Measurements from ENCODE around the gene ABAT. TPM values are rescaled to one million over a fixed set of nuclear protein-coding genes. Genes with fewer than 3 reads are reported as not detected.

The ABAT gene
- total RNA-seq, 6 experiments from 2014 or later: 160 to 378 (median 305) TPM

GRCh38 chr16:8691728-8692127 is 17.3 kb downstream of the ABAT start:
- TF ChIP-seq CTCF (IDR thresholded peaks at IDR 0.05): no peak
- TF ChIP-seq POLR2A (IDR thresholded peaks at IDR 0.05): no peak
- Histone ChIP-seq H3K9me3 (peaks cover 0 to 5% (median 0%) of the 10 kb centered on the region in 4 donors), H3K4me1 (peaks cover 0 to 23% (median 7%) of the 10 kb centered on the region in 4 donors), H3K4me3 (no peak overlapping the region), H3K36me3 (peaks cover 0 to 6% (median 0%) of the 10 kb centered on the region in 4 donors), H3K27me3 (no peaks in the 10 kb centered on the region), H3K27ac (no peak overlapping the region)
- ATAC-seq (no peak), DNase-seq (no peak)
- intact Hi-C loops (cut with DNase I): no loop called here
- 70% methylated on average over 8 of the region's 8 CpGs for WGBS (ENCODE audit: insufficient coverage, low coverage, low lambda C conversion rate, missing lambda C conversion rate)

GRCh38 chr16:8694795-8695728 is 20.6 kb downstream of the ABAT start:
- no peaks in the 10 kb centered on the region for H3K27me3 ChIP-seq
- WGBS (ENCODE audit: insufficient coverage, low coverage, low lambda C conversion rate, missing lambda C conversion rate): 56% methylated on average over 16 of the region's 18 CpGs
- peak; percentile 67 to 73 (median 72) for DNase-seq
- no peaks in the 10 kb centered on the region for H3K9me3 ChIP-seq
- H3K36me3 ChIP-seq: no peaks in the 10 kb centered on the region
- intact Hi-C loops (cut with DNase I): no loop called here
- peaks cover 0 to 48% (median 14%) of the 10 kb centered on the region in 4 donors for H3K4me1 ChIP-seq
- no peak overlapping the region for H3K4me3 ChIP-seq
- TF ChIP-seq CTCF (IDR thresholded peaks at IDR 0.05) (no peak), POLR2A (IDR thresholded peaks at IDR 0.05) (peak; percentile 10)
- H3K27ac ChIP-seq: peak overlapping the region; percentile 28 to 44 (median 40)
- ATAC-seq: peak; percentile 70 to 91 (median 86)

GRCh38 chr16:8696880-8697279 is 22.5 kb downstream of the ABAT start:
- Histone ChIP-seq H3K4me3 (no peak overlapping the region), H3K36me3 (no peaks in the 10 kb centered on the region), H3K27me3 (no peaks in the 10 kb centered on the region), H3K27ac (peak overlapping the region in 2 of 3 donors; percentile 38 to 40), H3K9me3 (no peaks in the 10 kb centered on the region), H3K4me1 (peaks cover 0 to 58% (median 21%) of the 10 kb centered on the region in 4 donors)
- no peak for TF ChIP-seq CTCF (IDR thresholded peaks at IDR 0.05)
- no peak for TF ChIP-seq POLR2A (IDR thresholded peaks at IDR 0.05)
- ATAC-seq (no peak), DNase-seq (no peak)
- WGBS (ENCODE audit: insufficient coverage, low coverage, low lambda C conversion rate, missing lambda C conversion rate): 83% methylated on average over 12 of the region's 12 CpGs
- intact Hi-C loops (cut with DNase I): no loop called here

GRCh38 chr16:8697965-8698364 is 23.5 kb downstream of the ABAT start:
- 32% methylated on average over 3 of the region's 3 CpGs for WGBS (ENCODE audit: insufficient coverage, low coverage, low lambda C conversion rate, missing lambda C conversion rate)
- peaks cover 0 to 55% (median 21%) of the 10 kb centered on the region in 4 donors for H3K4me1 ChIP-seq
- H3K27ac ChIP-seq: peak overlapping the region in 2 of 3 donors; percentile 40 to 54
- intact Hi-C loops (cut with DNase I): no loop called here
- H3K27me3 ChIP-seq: no peaks in the 10 kb centered on the region
- H3K36me3 ChIP-seq: no peaks in the 10 kb centered on the region
- ATAC-seq: peak in 3 of 4 donors; percentile 9 to 36 (median 19)
- DNase-seq: no peak
- H3K4me3 ChIP-seq: no peak overlapping the region
- TF ChIP-seq POLR2A (IDR thresholded peaks at IDR 0.05): no peak
- TF ChIP-seq CTCF (IDR thresholded peaks at IDR 0.05): no peak
- no peaks in the 10 kb centered on the region for H3K9me3 ChIP-seq

All from right lobe of liver (tissue), 6 donors.